Rectal smooth muscle tissue (tissue), 1 donor: ENCODE data around the gene THOC2.
"Not testable (repeated sequence)": the region's sequence is repeated elsewhere in the genome, so short reads cannot be mapped to it uniquely, and the experiment has no call there.

Source experiments
- H3K27ac ChIP-seq: one replicate; pipeline ENCODE4 v1.7.0; 2013; ENCODE audit warnings: low read depth, low read length, inconsistent platforms
- H3K27me3 ChIP-seq: one replicate; pipeline ENCODE4 v1.7.0; 2013; ENCODE audit warnings: low read length; ENCODE audit not compliant: control insufficient read depth, insufficient read depth
- H3K36me3 ChIP-seq: one replicate; pipeline ENCODE4 v1.7.0; 2013; ENCODE audit warnings: low read length; ENCODE audit not compliant: control insufficient read depth, insufficient read depth
- H3K4me1 ChIP-seq: one replicate; pipeline ENCODE4 v1.7.0; 2013; ENCODE audit warnings: low read length; ENCODE audit not compliant: control insufficient read depth, insufficient read depth
- H3K4me3 ChIP-seq: one replicate; pipeline ENCODE4 v1.7.0; 2013; ENCODE audit warnings: low read length
- H3K9ac ChIP-seq: one replicate; pipeline ENCODE4 v1.7.0; 2013; ENCODE audit warnings: low read length

THOC2 gene

DNA sequence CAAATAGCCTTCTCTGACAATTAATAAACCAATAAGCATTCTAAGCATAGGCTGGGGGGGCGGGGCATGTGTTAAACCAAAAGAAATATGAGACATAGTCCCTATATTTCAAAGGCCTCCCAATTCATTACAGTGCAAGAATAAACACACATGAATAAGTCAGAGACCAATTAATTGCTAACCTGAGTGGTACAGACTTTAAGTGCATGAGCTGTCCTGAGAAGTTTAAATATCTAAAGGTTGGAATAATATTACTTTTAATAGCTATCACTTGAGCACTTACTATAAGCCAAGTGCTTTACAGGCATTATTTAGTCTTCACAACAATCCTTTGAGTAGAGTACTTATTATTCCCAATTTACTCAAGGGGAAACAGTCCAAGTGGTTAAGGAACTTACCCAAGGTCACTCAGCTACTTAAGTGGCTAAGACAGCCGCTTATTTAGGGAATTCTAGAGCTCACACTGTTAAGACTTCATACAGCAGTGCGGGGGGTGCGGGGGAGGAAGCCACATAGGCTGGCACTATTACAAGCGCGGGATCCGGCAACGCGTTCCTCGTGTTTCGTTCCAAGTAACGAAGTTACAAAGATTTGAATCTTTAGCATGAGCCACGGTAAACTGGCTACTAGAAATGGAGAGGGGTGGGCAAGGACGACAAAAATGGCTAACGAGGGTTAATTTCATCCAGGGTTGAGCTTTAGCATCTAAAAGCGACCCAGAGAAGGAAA lies 1.4 kb downstream of the THOC2 start:
- Histone ChIP-seq H3K36me3 (no peaks in the 10 kb centered on the region), H3K4me1 (no peaks in the 10 kb centered on the region), H3K27ac (peak overlapping the region; percentile 83), H3K4me3 (peak overlapping the region; percentile 88), H3K9ac (no peak overlapping the region), H3K27me3 (no peaks in the 10 kb centered on the region)

DNA sequence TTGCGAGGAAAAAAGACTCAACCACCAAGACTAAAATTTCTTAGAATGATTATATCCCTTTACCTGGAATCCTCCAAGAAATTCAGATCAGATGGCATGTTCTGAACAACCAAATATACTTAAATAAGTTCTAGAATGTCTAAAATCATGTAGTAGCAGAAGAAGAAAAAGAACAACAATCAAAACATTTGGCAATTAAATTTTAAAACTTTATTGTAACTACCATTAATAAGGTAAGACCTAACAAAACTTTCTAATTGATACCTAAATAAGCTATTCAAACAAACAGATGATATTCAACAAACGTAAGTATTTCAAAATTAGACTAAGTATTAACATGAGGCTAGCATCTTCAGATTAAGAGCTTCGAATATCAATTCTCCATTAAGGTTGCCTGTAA lies 4.3 kb downstream of the THOC2 start:
- Histone ChIP-seq H3K36me3 (no peaks in the 10 kb centered on the region), H3K4me1 (no peaks in the 10 kb centered on the region), H3K4me3 (no peak overlapping the region)

GRCh38 chrX:123728016-123728415 lies 4.8 kb downstream of the THOC2 start:
- H3K4me1 ChIP-seq, result no peaks in the 10 kb centered on the region
- H3K36me3 ChIP-seq, result no peaks in the 10 kb centered on the region
- H3K9ac ChIP-seq, result no peak overlapping the region
- no peak overlapping the region for H3K4me3 ChIP-seq
- H3K27me3 ChIP-seq, result no peaks in the 10 kb centered on the region
- no peak overlapping the region for H3K27ac ChIP-seq

More for the DNA sequence above, 4.3 kb downstream of the THOC2 start:
- H3K27me3 ChIP-seq, result no peaks in the 10 kb centered on the region
- H3K9ac ChIP-seq, result no peak overlapping the region
- H3K27ac ChIP-seq, result no peak overlapping the region

- H3K4me1 ChIP-seq, H3K27ac ChIP-seq, H3K4me3 ChIP-seq, H3K36me3 ChIP-seq, H3K9ac ChIP-seq, H3K27me3 ChIP-seq: not testable (repeated sequence)
These were observed 10.7 kb downstream of the THOC2 start for GRCh38 chrX:123722193-123722592.

DNA sequence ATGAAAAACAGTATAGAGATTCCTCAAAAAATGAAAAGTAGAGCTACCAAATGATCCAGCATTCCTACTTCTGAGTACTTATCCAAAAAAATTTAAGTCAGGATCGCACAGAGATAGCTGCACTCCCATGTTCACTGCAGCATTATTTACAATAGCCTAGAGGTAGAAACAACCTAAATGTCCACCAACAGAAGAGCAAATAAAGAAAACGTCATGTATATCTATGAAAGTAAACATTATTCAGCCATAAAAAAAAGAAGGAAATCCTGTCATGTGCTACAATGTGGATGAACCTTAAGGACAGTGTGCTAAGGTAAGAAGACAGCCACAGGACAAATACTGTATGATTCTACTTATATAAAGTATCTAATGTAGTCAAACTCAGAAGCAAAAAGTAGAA lies 12.4 kb downstream of the THOC2 start:
- H3K4me1 ChIP-seq, result no peaks in the 10 kb centered on the region
- no peak overlapping the region for H3K27ac ChIP-seq
- no peaks in the 10 kb centered on the region for H3K36me3 ChIP-seq

GRCh38 chrX:123713841-123714240 lies 19.0 kb downstream of the THOC2 start:
- no peaks in the 10 kb centered on the region for H3K36me3 ChIP-seq
- H3K27me3 ChIP-seq, result no peaks in the 10 kb centered on the region
- no peaks in the 10 kb centered on the region for H3K4me1 ChIP-seq
- no peak overlapping the region for H3K9ac ChIP-seq
- no peak overlapping the region for H3K4me3 ChIP-seq
- H3K27ac ChIP-seq, result no peak overlapping the region

More for the DNA sequence above, 12.4 kb downstream of the THOC2 start:
- Histone ChIP-seq H3K27me3 (no peaks in the 10 kb centered on the region), H3K9ac (no peak overlapping the region), H3K4me3 (no peak overlapping the region)

DNA sequence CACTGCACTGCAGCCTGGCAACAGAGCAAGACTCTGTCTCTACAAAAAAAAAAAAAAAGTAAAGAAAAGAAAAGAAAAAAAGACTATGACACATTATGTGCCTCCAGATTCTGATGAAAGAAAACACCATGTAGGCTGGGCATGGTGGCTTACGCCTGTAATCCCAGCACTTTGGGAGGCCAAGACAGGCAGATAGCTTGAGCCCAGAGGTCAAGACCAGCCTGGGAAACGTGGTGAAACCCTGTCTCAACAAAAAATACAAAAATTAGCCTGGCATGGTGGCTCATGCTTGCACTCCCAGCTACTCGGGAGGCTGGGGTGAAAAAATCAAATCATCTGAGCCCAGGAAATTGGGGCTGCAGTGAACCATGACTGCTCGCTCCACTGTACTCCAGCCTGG lies 19.4 kb downstream of the THOC2 start:
- H3K36me3 ChIP-seq, result no peaks in the 10 kb centered on the region
- H3K4me3 ChIP-seq, result no peak overlapping the region
- no peaks in the 10 kb centered on the region for H3K4me1 ChIP-seq
- no peak overlapping the region for H3K27ac ChIP-seq
- H3K27me3 ChIP-seq, result no peaks in the 10 kb centered on the region
- H3K9ac ChIP-seq, result no peak overlapping the region

DNA sequence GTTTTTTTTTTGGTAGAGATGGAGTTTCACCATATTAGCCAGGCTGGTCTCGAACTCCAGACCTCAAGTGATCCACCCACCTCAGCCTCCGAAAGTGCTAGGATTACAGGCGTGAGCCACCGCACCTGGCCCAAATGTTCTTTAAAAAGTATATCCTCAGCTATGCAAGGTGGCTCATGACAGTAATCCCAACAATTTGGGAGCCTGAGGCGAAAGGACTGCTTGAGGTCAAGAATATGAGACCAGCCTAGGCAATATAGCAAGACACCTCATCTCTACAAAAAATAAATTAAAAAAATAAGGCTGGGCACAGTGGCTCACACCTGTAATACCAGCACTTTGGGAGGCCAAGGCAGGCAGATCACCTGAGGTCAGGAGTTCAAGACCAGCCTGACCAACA lies 21.7 kb downstream of the THOC2 start:
- not testable (repeated sequence) for H3K27ac ChIP-seq, H3K27me3 ChIP-seq, H3K4me1 ChIP-seq, H3K36me3 ChIP-seq, H3K9ac ChIP-seq, H3K4me3 ChIP-seq

GRCh38 chrX:123704781-123705180 lies 28.1 kb downstream of the THOC2 start:
- H3K27me3 ChIP-seq, result no peaks in the 10 kb centered on the region
- H3K27ac ChIP-seq, result no peak overlapping the region
- H3K9ac ChIP-seq, result no peak overlapping the region

DNA sequence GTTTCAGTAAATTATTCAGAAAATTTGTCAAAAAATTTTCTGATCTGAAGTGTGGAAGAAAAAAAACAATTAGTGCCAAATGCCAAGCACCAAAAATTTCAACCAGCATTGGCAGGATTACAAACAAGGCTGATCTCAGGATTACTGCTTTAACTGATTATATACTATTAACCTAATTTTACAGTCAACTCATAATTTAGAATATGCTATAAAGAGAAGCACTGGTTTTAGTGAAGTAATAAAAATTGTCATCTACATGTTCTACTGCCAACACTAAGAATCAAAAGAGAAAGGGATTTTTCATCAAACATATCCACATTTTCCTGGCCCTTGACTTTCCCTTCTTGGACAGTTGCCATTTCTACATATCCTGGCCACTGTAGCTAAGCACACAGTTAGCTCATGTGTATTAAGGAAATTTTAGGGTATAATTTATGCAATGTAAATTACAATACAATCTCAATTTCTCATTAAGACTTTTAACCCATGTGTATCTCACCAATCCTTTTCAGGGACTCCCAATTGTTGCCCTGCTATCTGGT lies 33.8 kb downstream of the THOC2 start:
- Histone ChIP-seq H3K4me1 (no peaks in the 10 kb centered on the region), H3K27me3 (no peaks in the 10 kb centered on the region), H3K4me3 (no peak overlapping the region), H3K9ac (no peak overlapping the region), H3K36me3 (no peaks in the 10 kb centered on the region), H3K27ac (no peak overlapping the region)

More at GRCh38 chrX:123704781-123705180, 28.1 kb downstream of the THOC2 start:
- H3K4me1 ChIP-seq, result no peaks in the 10 kb centered on the region
- H3K4me3 ChIP-seq, result no peak overlapping the region
- no peaks in the 10 kb centered on the region for H3K36me3 ChIP-seq

DNA sequence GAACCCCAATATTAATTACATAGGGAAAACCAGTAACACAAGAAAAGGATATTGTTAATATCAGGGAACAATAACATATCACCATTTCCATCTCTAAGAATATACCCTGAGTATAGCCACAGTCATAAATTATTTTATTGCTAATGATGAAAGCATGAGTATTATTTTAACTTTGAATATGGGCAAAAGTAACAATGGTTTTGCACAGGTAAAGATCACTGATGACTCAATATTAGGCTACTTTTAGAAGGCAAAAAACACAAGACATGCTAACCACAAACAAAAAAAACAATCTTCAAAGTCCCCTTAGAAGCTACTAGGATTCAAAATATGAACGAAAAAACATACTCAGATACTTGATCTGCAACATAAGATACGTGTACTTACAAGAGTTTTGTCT lies 36.5 kb downstream of the THOC2 start:
- Histone ChIP-seq H3K27ac (no peak overlapping the region), H3K9ac (no peak overlapping the region), H3K36me3 (no peaks in the 10 kb centered on the region), H3K4me3 (no peak overlapping the region), H3K4me1 (no peaks in the 10 kb centered on the region), H3K27me3 (no peaks in the 10 kb centered on the region)

DNA sequence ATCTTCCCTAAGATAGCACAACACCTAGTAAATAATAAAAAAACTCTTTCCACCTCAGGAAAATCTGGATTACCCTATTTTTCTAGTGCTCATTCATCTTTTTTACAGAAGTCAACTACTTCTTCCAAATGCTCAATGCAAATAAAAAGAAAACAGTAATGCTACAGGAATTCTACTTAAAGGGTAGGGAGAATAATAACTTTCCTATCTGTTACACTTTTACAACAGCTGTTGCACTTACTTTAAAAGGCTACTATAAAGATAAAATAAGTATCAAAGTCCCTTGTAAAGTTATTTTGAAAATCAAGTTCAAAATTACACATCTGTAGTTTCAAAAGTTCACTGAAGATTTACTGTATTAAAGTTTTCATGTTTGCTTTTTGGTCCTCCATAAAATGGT lies 37.6 kb downstream of the THOC2 start:
- Histone ChIP-seq H3K27ac (no peak overlapping the region), H3K4me1 (no peaks in the 10 kb centered on the region), H3K9ac (no peak overlapping the region), H3K36me3 (no peaks in the 10 kb centered on the region), H3K4me3 (no peak overlapping the region), H3K27me3 (no peaks in the 10 kb centered on the region)

DNA sequence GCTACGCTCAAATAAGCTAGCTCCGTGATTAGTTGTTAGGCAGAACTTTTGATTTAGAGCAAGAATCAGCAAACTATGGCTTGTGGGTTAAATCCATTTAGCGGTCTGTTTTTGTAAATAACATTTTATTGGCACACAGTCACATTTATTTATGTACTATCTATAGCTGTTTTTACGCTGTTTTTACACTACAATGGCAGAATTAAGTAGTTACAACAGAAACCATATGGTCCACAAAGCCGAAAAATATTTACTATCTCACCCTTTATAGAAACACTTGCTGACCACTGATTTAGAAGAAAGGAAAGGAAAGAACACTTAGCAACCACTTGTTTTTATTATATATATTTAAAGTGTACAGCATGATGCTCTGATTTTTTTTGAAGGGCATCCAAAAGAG lies 41.1 kb downstream of the THOC2 start:
- Histone ChIP-seq H3K27ac (no peak overlapping the region), H3K4me1 (no peaks in the 10 kb centered on the region), H3K36me3 (no peaks in the 10 kb centered on the region), H3K4me3 (no peak overlapping the region), H3K27me3 (no peaks in the 10 kb centered on the region), H3K9ac (no peak overlapping the region)
